ENCODE results near the gene NCAM2.

Gene NCAM2

GRCh38 chr21:21034036-21034435, 35.8 kb downstream of the NCAM2 start:
- DNase-seq (ENCODE audit: low read depth), result no peak
- no peak overlapping the region for H3K4me3 ChIP-seq (ENCODE audit: control insufficient read depth, low read depth, low read length)
- TF ChIP-seq, protein P1, sequence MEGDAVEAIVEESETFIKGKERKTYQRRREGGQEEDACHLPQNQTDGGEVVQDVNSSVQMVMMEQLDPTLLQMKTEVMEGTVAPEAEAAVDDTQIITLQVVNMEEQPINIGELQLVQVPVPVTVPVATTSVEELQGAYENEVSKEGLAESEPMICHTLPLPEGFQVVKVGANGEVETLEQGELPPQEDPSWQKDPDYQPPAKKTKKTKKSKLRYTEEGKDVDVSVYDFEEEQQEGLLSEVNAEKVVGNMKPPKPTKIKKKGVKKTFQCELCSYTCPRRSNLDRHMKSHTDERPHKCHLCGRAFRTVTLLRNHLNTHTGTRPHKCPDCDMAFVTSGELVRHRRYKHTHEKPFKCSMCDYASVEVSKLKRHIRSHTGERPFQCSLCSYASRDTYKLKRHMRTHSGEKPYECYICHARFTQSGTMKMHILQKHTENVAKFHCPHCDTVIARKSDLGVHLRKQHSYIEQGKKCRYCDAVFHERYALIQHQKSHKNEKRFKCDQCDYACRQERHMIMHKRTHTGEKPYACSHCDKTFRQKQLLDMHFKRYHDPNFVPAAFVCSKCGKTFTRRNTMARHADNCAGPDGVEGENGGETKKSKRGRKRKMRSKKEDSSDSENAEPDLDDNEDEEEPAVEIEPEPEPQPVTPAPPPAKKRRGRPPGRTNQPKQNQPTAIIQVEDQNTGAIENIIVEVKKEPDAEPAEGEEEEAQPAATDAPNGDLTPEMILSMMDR (IDR thresholded peaks at IDR 0.05; ENCODE audit: control insufficient read depth, insufficient read depth, low read depth, low read length, missing control alignments), result no peak

DNA sequence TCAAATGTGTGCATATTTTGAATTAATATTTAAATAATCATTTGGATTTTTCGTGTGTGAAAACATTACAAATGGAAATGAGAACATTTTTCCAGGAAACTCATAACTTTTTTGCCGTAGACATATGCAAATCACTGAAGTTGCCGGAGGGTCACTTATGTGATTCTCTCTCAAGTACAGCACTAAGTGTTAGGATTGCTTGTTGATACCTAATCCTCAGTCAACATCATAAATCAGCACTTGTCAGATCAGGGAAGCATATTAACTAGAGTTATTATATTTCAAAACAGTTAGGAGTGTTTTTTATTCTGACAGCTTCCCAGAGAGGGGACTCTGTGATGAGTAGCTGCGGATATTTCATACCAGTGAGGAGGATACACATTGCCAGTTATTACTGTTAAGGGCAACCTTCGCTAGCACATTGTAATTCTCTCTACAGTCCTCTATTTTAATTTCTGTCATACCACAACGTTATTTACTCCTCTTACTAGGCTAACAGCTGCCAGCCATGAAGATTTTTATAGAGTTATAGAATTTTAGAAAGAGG, 41.5 kb downstream of the NCAM2 start:
- no peak for DNase-seq (ENCODE audit: low read depth)
- TF ChIP-seq, protein P1 (IDR thresholded peaks at IDR 0.05; ENCODE audit: control insufficient read depth, insufficient read depth, low read depth, low read length, missing control alignments), result no peak

DNA sequence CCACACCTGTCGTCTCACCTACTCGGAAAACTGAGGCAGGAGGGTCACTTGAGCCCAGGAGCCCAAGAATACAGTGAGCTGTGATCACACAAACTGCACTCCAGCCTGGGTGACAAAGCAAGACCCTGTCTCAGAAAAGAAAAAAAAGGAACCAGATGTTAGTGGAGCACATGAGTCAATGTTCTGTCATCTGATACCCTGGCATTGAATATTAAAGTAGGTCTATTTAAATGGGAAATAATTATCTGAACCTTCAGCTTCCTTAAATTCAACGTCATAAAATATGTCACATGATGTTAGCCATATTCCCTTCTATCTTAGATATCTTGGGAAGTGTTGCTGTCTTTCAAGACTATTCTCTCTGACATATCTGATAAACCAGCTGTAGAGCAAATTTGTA, 47.3 kb downstream of the NCAM2 start:
- TF ChIP-seq, protein P1 (IDR thresholded peaks at IDR 0.05; ENCODE audit: control insufficient read depth, insufficient read depth, low read depth, low read length, missing control alignments), result no peak
- no peak overlapping the region for H3K4me3 ChIP-seq (ENCODE audit: control insufficient read depth, low read depth, low read length)
- no peak for DNase-seq (ENCODE audit: low read depth)

More for the DNA sequence above, 41.5 kb downstream of the NCAM2 start:
- H3K4me3 ChIP-seq (ENCODE audit: control insufficient read depth, low read depth, low read length), result no peak overlapping the region

- TF ChIP-seq, protein P1 (IDR thresholded peaks at IDR 0.05; ENCODE audit: control insufficient read depth, insufficient read depth, low read depth, low read length, missing control alignments), result no peak
- DNase-seq (ENCODE audit: low read depth), result no peak
- H3K4me3 ChIP-seq (ENCODE audit: control insufficient read depth, low read depth, low read length), result no peak overlapping the region
Observed at GRCh38 chr21:21046063-21046462, 47.9 kb downstream of the NCAM2 start.

GRCh38 chr21:21051109-21052055, 53.2 kb downstream of the NCAM2 start:
- no peak overlapping the region for H3K4me3 ChIP-seq (ENCODE audit: control insufficient read depth, low read depth, low read length)
- TF ChIP-seq, protein P1 (IDR thresholded peaks at IDR 0.05; ENCODE audit: control insufficient read depth, insufficient read depth, low read depth, low read length, missing control alignments), result no peak
- DNase-seq (ENCODE audit: low read depth), result no peak

GRCh38 chr21:21052672-21053071, 54.5 kb downstream of the NCAM2 start:
- DNase-seq (ENCODE audit: low read depth), result no peak
- TF ChIP-seq, protein P1 (IDR thresholded peaks at IDR 0.05; ENCODE audit: control insufficient read depth, insufficient read depth, low read depth, low read length, missing control alignments), result no peak
- H3K4me3 ChIP-seq (ENCODE audit: control insufficient read depth, low read depth, low read length), result no peak overlapping the region

All from AG09309 (cell line).